HUES48 (cell line): ENCODE measurements around the gene ALDH2.

Experiments used
- H3K27ac ChIP-seq: one replicate; pipeline ENCODE4 v1.7.0; 2013; ENCODE audit warnings: low read depth, low read length, inconsistent platforms
- H3K27me3 ChIP-seq: 2 replicates; pipeline ENCODE4 v1.6.1; 2013; ENCODE audit warnings: mild to moderate bottlenecking, low read length; ENCODE audit not compliant: control insufficient read depth, insufficient read depth
- H3K36me3 ChIP-seq: 2 replicates; pipeline ENCODE4 v1.6.1; 2013; ENCODE audit warnings: low read length; ENCODE audit not compliant: control insufficient read depth, insufficient read depth
- H3K4me1 ChIP-seq: 2 replicates; pipeline ENCODE4 v1.6.1; 2013; ENCODE audit warnings: mild to moderate bottlenecking, low read length; ENCODE audit not compliant: control insufficient read depth, insufficient read depth
- H3K4me3 ChIP-seq: 2 replicates; pipeline ENCODE4 v1.5.1; 2013; ENCODE audit warnings: mild to moderate bottlenecking, low read depth, low read length
- H3K9ac ChIP-seq: 2 replicates; pipeline ENCODE4 v1.6.1; 2013; ENCODE audit warnings: mild to moderate bottlenecking, low read depth, low read length, moderate library complexity
- H3K9me3 ChIP-seq: 2 replicates; pipeline ENCODE4 v1.6.1; 2013; ENCODE audit warnings: low read length; ENCODE audit not compliant: control insufficient read depth, insufficient read depth

The ALDH2 gene

DNA sequence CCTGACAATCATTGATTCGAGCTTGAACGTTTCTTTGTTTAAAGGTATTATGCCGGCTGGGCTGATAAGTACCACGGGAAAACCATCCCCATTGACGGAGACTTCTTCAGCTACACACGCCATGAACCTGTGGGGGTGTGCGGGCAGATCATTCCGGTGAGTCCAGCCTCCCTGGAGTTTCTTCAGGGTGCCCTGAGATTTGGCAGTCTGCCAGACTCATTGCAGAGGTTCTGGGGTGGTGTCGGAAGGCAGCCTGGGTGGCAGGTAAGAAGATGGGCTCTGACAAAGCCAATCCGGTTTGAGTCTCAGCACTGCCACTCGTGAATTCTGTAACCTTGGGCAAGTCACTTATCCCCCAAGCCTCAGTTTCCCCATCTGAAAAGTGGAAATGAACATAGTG lies 23.0 kb downstream of the ALDH2 start:
- H3K27me3 ChIP-seq: no peaks in the 10 kb centered on the region
- no peak overlapping the region for H3K4me3 ChIP-seq
- H3K9me3 ChIP-seq: no peaks in the 10 kb centered on the region
- H3K27ac ChIP-seq: no peak overlapping the region
- no peaks in the 10 kb centered on the region for H3K4me1 ChIP-seq
- H3K36me3 ChIP-seq: peaks cover 62% of the 10 kb centered on the region
- H3K9ac ChIP-seq: no peak overlapping the region

DNA sequence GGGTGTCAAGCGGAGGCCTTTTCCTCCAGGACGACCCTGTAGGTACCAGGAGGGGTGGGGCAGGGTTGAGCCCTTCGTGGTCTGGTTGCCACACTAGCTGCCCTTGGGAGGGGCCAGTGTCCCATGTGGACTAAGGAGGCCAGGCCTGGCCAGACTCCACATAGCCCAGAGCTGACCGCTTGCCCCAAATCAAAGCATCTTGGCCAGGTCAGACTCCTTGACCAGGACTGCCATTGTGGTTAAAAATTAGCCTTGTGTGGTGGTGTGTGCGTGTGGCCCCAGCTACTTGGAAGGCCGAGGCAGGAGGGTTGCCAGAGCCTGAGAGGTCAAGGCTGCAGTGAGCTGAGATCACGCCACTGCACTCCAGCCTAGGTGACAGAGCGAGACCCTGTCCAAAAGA lies 24.8 kb downstream of the ALDH2 start:
- Histone ChIP-seq H3K9me3 (no peaks in the 10 kb centered on the region), H3K9ac (no peak overlapping the region), H3K4me3 (no peak overlapping the region), H3K27me3 (no peaks in the 10 kb centered on the region), H3K4me1 (no peaks in the 10 kb centered on the region), H3K36me3 (peaks cover 60% of the 10 kb centered on the region), H3K27ac (no peak overlapping the region)

DNA sequence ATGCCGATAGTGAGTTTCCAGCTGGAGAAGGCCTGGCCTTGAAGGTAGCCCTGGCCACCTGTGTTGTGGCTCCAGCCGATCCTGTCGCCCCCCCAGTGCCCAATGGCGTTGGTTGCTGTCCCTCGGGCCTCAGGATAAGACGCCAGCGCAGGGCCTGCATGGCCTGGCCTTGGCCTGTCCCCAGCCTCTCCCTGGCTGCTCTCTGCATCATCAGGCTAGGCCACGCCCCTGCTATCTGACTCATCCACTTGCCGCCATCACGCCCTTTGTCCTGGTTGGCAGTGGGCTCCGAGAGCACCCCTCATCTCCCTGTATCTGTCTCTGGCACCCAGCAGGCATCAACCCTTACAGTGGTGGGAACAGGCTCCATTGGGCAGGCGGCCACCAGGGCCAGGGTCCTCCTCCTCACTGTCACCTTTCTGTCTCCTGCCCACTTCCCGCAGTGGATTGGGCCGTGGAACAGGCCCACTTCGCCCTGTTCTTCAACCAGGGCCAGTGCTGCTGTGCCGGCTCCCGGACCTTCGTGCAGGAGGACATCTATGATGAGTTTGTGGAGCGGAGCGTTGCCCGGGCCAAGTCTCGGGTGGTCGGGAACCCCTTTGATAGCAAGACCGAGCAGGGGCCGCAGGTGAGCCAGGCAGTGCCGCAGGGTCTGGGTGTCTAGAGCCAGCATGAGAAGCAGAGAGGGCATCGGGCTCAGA lies 25.6 kb downstream of the ALDH2 start:
- H3K27me3 ChIP-seq: no peaks in the 10 kb centered on the region
- no peaks in the 10 kb centered on the region for H3K4me1 ChIP-seq
- no peak overlapping the region for H3K27ac ChIP-seq
- peaks cover 60% of the 10 kb centered on the region for H3K36me3 ChIP-seq
- no peaks in the 10 kb centered on the region for H3K9me3 ChIP-seq
- H3K9ac ChIP-seq: no peak overlapping the region
- H3K4me3 ChIP-seq: no peak overlapping the region

DNA sequence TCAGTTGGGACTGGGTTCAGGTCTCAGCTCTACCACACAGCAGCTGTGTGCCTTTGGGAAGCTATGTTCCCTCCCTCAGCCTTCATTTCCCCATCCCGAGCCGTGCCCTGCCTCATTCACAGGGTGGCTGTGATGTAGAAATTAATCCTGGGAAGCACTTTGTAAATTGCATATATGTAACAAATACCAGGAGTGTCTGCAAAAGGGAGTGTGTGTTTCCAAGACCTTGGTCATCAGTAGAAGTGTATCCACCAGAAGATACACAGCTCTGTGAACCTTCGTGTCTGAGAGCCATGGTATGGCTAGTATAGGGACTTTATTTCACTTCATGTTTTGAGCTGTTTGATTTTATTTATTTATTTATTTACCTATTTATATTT lies 26.1 kb downstream of the ALDH2 start:
- H3K36me3 ChIP-seq: peaks cover 61% of the 10 kb centered on the region

DNA sequence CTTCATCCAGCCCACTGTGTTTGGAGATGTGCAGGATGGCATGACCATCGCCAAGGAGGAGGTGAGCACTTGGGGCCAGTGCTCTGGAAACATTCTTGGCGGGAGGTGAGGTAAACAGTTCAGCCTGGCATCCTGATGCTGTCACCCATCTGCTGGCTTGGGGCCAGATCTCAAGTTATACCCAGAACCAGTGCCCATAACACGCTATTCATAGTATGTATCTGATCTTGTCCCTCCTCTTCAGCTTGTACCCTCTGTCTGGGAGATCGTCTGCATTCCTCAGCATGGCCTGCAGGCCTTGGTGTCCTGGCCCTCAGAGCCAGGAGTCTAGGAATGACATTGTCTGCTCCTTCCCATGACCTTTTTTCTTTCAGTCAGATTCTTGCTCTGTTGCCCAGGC lies 31.4 kb downstream of the ALDH2 start:
- no peak overlapping the region for H3K9ac ChIP-seq
- peaks cover 55% of the 10 kb centered on the region for H3K36me3 ChIP-seq
- no peak overlapping the region for H3K4me3 ChIP-seq

More for the DNA sequence above, 26.1 kb downstream of the ALDH2 start:
- no peaks in the 10 kb centered on the region for H3K27me3 ChIP-seq
- no peaks in the 10 kb centered on the region for H3K4me1 ChIP-seq
- H3K4me3 ChIP-seq: no peak overlapping the region
- no peak overlapping the region for H3K9ac ChIP-seq
- H3K9me3 ChIP-seq: no peaks in the 10 kb centered on the region
- H3K27ac ChIP-seq: no peak overlapping the region

DNA sequence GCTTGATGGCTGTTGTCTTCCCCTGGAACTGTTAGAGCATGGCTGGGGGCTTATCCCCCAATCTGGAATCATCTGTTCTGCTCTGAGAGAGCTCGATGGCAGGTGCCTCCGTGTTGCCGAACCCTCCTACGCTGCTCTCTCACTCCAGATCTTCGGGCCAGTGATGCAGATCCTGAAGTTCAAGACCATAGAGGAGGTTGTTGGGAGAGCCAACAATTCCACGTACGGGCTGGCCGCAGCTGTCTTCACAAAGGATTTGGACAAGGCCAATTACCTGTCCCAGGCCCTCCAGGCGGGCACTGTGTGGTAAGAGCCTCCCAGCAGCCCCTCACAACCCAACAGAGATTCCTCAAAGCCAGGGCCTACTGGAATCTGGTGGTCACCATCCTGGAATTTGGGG lies 33.0 kb downstream of the ALDH2 start:
- peaks cover 49% of the 10 kb centered on the region for H3K36me3 ChIP-seq

More for the DNA sequence above, 31.4 kb downstream of the ALDH2 start:
- no peaks in the 10 kb centered on the region for H3K9me3 ChIP-seq
- no peak overlapping the region for H3K27ac ChIP-seq
- H3K27me3 ChIP-seq: no peaks in the 10 kb centered on the region
- H3K4me1 ChIP-seq: no peaks in the 10 kb centered on the region

DNA sequence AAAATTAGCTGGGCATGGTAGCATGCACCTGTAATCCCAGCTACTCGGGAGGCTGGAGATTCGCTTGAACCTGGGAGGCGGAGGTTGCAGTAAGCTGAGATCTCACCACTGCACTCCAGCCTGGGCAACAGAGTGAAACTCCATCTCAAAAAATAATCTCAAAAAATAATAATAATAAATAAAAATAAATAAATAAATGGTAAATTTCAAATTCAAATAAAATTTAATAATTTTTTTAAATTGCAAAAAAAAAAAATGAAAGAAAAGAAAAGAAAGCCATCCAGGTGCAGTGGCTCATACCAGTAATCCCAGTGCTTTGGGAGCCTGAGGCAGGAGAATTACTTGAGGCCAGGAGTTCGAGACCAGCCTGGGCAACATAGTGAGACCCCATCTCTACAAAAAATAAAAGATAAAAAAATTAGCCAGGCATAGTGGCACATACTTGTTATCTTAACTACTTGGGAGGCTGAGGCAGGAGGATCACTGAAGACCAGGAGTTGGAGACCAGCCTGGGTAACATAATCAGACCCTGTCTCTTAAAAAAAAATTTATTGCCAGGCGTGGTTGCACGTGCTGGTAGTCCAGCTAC lies 36.4 kb downstream of the ALDH2 start:
- H3K36me3 ChIP-seq: peaks cover 40% of the 10 kb centered on the region
- H3K4me3 ChIP-seq: no peak overlapping the region
- no peak overlapping the region for H3K9ac ChIP-seq
- H3K4me1 ChIP-seq: no peaks in the 10 kb centered on the region
- no peaks in the 10 kb centered on the region for H3K27me3 ChIP-seq
- H3K9me3 ChIP-seq: no peaks in the 10 kb centered on the region
- H3K27ac ChIP-seq: no peak overlapping the region

More for the DNA sequence above, 33.0 kb downstream of the ALDH2 start:
- Histone ChIP-seq H3K4me3 (no peak overlapping the region), H3K9me3 (no peaks in the 10 kb centered on the region), H3K9ac (no peak overlapping the region), H3K4me1 (no peaks in the 10 kb centered on the region), H3K27ac (no peak overlapping the region), H3K27me3 (no peaks in the 10 kb centered on the region)

DNA sequence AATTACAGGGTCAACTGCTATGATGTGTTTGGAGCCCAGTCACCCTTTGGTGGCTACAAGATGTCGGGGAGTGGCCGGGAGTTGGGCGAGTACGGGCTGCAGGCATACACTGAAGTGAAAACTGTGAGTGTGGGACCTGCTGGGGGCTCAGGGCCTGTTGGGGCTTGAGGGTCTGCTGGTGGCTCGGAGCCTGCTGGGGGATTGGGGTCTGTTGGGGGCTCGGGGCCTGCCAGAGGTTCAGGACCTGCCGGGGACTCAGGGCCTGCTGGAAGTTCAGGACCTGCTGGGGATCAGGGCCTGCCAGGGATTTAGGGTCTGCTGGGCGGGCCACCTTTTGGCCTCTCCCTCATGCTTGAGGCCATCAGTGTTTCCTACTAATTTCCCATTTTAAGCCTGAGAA lies 37.1 kb downstream of the ALDH2 start:
- H3K36me3 ChIP-seq: peaks cover 36% of the 10 kb centered on the region
- no peak overlapping the region for H3K27ac ChIP-seq
- no peaks in the 10 kb centered on the region for H3K4me1 ChIP-seq
- no peak overlapping the region for H3K9ac ChIP-seq
- no peaks in the 10 kb centered on the region for H3K27me3 ChIP-seq
- H3K4me3 ChIP-seq: no peak overlapping the region
- H3K9me3 ChIP-seq: no peaks in the 10 kb centered on the region

DNA sequence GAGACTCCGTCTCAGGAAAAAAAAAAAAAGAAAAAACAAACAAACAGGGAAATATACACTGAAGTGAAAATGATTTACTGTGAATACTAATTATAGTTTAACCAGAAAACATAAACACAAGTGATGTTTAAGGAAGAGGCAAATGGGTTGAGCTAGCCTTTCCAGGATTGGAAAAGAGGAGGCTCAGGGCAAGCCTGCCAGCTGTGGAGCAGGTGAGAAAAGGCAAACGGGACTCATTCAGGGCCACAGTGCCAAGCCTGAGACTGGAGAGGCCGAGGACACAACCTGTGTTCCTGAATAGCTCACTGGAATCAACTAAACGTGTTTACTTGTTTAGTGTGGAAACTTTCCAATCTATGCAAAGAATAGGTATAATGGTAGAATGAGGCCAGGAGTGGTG lies 39.6 kb downstream of the ALDH2 start:
- no peaks in the 10 kb centered on the region for H3K4me1 ChIP-seq
- H3K9me3 ChIP-seq: no peaks in the 10 kb centered on the region
- H3K4me3 ChIP-seq: no peak overlapping the region
- H3K36me3 ChIP-seq: peaks cover 28% of the 10 kb centered on the region
- no peak overlapping the region for H3K9ac ChIP-seq
- H3K27ac ChIP-seq: no peak overlapping the region
- no peaks in the 10 kb centered on the region for H3K27me3 ChIP-seq

DNA sequence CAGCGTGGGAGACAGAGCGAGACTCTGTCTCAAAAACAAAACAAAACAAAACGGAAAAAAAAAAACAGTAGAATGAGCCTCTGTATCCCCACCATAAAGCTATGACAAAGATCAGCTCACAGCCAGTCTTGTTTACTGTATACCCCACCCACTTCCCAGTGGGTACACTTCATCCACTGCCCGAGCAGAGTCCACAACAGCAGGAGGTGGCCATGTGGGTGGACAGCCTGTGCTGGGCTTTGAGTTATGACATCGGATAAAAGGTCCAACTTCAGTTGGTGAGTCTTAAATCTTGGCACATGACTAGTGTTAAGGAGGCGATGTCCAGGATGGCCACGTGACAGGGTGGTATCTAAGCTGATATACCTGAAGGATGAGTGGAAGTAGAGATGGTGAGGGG lies 40.5 kb downstream of the ALDH2 start:
- peaks cover 25% of the 10 kb centered on the region for H3K36me3 ChIP-seq
- H3K9ac ChIP-seq: no peak overlapping the region
- H3K9me3 ChIP-seq: no peaks in the 10 kb centered on the region
- no peaks in the 10 kb centered on the region for H3K4me1 ChIP-seq
- no peaks in the 10 kb centered on the region for H3K27me3 ChIP-seq
- no peak overlapping the region for H3K4me3 ChIP-seq
- no peak overlapping the region for H3K27ac ChIP-seq

DNA sequence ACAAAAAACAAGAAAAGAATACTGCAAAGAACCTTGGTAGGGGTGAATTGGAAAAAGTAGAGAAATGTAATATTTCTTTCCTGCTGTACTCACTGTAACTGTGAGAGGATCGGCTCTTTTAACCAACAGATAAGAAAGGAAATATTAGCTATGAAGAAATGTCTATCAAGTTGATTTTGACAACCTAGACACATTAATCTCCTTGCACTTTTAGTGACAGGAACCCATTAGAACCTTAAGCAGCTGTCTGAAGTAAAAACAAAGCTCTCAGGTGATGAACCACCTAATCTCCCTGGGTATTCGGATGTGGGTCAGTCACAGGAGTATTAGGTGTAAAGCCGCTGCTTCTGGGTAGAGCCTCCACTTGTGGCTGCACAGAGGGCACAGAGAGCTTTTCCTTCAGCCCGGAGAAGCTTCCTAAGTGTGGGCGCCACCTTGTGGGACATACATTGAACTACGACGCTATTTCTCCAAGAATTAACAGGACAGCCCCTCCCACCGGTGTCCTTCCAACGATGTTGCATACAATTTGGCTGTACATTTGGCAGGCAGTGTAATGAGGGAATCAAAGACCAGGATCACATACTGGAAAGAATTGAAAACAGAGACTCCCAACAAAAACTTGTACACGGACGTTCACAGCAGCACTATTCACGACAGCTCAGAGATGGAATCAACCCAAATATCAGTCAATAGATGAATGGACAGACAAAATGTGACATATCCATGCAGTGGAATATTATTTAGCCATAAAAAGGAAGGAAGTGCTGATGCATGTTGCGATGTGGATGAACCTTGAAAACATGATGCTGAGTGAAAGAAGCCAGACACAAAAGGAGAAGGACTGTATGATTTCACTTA lies 46.4 kb downstream of the ALDH2 start:
- Histone ChIP-seq H3K4me1 (no peaks in the 10 kb centered on the region), H3K9me3 (no peaks in the 10 kb centered on the region), H3K27me3 (no peaks in the 10 kb centered on the region), H3K9ac (no peak overlapping the region), H3K27ac (no peak overlapping the region), H3K4me3 (no peak overlapping the region), H3K36me3 (peaks cover 14% of the 10 kb centered on the region)
